ENCODE measurements around the gene OPN3.

DNA sequence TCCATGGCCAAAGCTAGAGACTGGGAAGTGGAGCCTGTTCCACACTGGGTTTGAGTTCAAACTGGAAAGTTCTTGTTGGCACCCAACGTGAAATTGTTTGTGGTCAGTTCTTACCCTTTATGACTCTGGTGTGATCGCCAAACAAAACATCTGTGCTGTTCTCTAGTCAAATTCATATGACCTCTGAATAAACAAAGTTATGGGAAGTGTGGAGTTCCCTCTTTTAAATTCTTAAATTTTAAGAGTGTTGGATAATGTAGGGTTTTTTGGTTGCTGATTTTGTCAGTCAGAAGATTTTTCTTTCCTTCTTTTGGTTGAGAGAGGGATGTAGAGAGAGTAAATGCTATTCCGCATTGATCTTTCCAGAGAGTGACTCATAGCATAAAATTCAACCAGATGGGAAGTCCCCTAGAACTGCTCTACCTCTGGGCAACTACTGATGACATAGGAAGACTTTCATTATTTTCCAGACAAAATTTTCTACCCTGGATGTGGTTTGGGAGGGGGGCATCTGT is 36.4 kb downstream of the OPN3 start:
- TF ChIP-seq, protein P1, sequence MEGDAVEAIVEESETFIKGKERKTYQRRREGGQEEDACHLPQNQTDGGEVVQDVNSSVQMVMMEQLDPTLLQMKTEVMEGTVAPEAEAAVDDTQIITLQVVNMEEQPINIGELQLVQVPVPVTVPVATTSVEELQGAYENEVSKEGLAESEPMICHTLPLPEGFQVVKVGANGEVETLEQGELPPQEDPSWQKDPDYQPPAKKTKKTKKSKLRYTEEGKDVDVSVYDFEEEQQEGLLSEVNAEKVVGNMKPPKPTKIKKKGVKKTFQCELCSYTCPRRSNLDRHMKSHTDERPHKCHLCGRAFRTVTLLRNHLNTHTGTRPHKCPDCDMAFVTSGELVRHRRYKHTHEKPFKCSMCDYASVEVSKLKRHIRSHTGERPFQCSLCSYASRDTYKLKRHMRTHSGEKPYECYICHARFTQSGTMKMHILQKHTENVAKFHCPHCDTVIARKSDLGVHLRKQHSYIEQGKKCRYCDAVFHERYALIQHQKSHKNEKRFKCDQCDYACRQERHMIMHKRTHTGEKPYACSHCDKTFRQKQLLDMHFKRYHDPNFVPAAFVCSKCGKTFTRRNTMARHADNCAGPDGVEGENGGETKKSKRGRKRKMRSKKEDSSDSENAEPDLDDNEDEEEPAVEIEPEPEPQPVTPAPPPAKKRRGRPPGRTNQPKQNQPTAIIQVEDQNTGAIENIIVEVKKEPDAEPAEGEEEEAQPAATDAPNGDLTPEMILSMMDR (IDR thresholded peaks at IDR 0.05; ENCODE audit: low read depth, low read length, missing input control): no peak
- TF ChIP-seq RXRA (IDR thresholded peaks at IDR 0.05) (no peak), YY1 (IDR thresholded peaks at IDR 0.05) (no peak), RAD21 (IDR thresholded peaks at IDR 0.05) (no peak), FOXA1 (IDR thresholded peaks at IDR 0.05) (no peak), EGR1 (IDR thresholded peaks at IDR 0.05; ENCODE audit: low read depth in 2 of 2) (no peak), SP1 (IDR thresholded peaks at IDR 0.05) (no peak), GABPA (IDR thresholded peaks at IDR 0.05 in 1 of 2, conservative IDR thresholded peaks at IDR 0.05 in 1 of 2) (no peak), TAF1 (conservative IDR thresholded peaks at IDR 0.05) (no peak), JUND (IDR thresholded peaks at IDR 0.05) (no peak)
- TF ChIP-seq, protein P2, sequence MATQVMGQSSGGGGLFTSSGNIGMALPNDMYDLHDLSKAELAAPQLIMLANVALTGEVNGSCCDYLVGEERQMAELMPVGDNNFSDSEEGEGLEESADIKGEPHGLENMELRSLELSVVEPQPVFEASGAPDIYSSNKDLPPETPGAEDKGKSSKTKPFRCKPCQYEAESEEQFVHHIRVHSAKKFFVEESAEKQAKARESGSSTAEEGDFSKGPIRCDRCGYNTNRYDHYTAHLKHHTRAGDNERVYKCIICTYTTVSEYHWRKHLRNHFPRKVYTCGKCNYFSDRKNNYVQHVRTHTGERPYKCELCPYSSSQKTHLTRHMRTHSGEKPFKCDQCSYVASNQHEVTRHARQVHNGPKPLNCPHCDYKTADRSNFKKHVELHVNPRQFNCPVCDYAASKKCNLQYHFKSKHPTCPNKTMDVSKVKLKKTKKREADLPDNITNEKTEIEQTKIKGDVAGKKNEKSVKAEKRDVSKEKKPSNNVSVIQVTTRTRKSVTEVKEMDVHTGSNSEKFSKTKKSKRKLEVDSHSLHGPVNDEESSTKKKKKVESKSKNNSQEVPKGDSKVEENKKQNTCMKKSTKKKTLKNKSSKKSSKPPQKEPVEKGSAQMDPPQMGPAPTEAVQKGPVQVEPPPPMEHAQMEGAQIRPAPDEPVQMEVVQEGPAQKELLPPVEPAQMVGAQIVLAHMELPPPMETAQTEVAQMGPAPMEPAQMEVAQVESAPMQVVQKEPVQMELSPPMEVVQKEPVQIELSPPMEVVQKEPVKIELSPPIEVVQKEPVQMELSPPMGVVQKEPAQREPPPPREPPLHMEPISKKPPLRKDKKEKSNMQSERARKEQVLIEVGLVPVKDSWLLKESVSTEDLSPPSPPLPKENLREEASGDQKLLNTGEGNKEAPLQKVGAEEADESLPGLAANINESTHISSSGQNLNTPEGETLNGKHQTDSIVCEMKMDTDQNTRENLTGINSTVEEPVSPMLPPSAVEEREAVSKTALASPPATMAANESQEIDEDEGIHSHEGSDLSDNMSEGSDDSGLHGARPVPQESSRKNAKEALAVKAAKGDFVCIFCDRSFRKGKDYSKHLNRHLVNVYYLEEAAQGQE (IDR thresholded peaks at IDR 0.05): no peak
- TF ChIP-seq, protein P3, sequence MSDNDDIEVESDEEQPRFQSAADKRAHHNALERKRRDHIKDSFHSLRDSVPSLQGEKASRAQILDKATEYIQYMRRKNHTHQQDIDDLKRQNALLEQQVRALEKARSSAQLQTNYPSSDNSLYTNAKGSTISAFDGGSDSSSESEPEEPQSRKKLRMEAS (IDR thresholded peaks at IDR 0.05): no peak
- TF ChIP-seq, protein P4, sequence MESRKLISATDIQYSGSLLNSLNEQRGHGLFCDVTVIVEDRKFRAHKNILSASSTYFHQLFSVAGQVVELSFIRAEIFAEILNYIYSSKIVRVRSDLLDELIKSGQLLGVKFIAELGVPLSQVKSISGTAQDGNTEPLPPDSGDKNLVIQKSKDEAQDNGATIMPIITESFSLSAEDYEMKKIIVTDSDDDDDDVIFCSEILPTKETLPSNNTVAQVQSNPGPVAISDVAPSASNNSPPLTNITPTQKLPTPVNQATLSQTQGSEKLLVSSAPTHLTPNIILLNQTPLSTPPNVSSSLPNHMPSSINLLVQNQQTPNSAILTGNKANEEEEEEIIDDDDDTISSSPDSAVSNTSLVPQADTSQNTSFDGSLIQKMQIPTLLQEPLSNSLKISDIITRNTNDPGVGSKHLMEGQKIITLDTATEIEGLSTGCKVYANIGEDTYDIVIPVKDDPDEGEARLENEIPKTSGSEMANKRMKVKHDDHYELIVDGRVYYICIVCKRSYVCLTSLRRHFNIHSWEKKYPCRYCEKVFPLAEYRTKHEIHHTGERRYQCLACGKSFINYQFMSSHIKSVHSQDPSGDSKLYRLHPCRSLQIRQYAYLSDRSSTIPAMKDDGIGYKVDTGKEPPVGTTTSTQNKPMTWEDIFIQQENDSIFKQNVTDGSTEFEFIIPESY (IDR thresholded peaks at IDR 0.05): no peak
- TF ChIP-seq, protein P5, sequence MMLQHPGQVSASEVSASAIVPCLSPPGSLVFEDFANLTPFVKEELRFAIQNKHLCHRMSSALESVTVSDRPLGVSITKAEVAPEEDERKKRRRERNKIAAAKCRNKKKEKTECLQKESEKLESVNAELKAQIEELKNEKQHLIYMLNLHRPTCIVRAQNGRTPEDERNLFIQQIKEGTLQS (IDR thresholded peaks at IDR 0.05): no peak
